GM12864 (cell line): ENCODE measurements around the gene GRB14.

Experiments
- DNase-seq: peaks from one replicate; pipeline ENCODE4 v3.0.0-alpha.2; 2011; ENCODE audit warnings: low read depth
- H3K4me3 ChIP-seq: 2 replicates; pipeline ENCODE4 v1.5.1; 2011; ENCODE audit warnings: mild to moderate bottlenecking, low read depth, low read length, control low read depth
- TF ChIP-seq, protein P1 (sequence below): IDR thresholded peaks from 2 replicates; pipeline ENCODE4 v1.5.1; 2011; ENCODE audit warnings: low read depth, mild to moderate bottlenecking, moderate library complexity, low read length, control low read depth, inconsistent platforms; ENCODE audit errors: missing control alignments

The GRB14 gene

DNA sequence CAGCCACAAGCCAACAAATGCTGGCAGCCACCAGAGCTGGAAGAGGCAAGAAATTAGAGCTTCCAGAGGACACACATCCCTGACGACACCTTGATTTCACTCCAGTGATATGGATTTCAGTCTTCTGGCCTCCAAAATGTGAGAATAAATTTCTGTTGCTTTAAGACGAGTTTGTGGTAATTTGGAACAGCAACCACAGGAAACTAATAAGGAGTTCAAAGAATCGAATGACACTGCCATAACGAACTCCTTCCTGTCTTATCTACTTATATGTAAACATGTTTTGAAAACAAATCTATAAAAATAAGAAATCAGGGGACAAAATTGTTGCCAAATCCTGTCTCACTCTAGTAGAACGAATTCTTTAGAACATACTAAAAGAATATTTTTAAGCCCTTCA, 75.8 kb downstream of the GRB14 start:
- TF ChIP-seq, protein P1, sequence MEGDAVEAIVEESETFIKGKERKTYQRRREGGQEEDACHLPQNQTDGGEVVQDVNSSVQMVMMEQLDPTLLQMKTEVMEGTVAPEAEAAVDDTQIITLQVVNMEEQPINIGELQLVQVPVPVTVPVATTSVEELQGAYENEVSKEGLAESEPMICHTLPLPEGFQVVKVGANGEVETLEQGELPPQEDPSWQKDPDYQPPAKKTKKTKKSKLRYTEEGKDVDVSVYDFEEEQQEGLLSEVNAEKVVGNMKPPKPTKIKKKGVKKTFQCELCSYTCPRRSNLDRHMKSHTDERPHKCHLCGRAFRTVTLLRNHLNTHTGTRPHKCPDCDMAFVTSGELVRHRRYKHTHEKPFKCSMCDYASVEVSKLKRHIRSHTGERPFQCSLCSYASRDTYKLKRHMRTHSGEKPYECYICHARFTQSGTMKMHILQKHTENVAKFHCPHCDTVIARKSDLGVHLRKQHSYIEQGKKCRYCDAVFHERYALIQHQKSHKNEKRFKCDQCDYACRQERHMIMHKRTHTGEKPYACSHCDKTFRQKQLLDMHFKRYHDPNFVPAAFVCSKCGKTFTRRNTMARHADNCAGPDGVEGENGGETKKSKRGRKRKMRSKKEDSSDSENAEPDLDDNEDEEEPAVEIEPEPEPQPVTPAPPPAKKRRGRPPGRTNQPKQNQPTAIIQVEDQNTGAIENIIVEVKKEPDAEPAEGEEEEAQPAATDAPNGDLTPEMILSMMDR = no peak
- DNase-seq = no peak
- no peak overlapping the region for H3K4me3 ChIP-seq

DNA sequence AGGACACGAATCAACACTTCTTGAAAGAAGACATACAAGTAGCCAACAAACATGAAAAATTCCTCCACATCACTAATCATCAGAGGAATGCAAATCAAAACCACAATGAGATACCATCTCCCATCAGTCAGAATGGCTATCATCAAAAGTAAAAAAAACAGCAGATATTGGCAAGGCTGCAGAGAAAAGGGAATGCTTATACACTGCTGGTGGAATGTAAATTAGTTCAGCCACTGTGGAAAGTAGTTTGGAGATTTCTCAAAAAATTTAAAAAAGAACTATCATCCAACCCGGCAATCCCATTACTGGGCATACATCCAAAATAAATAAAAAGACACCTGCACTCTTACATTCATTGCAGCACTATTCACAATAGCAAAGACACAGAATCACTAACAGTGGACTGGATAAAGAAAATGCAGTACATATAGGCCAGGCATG, 78.7 kb downstream of the GRB14 start:
- no peak overlapping the region for H3K4me3 ChIP-seq
- TF ChIP-seq, protein P1 = no peak
- no peak for DNase-seq

DNA sequence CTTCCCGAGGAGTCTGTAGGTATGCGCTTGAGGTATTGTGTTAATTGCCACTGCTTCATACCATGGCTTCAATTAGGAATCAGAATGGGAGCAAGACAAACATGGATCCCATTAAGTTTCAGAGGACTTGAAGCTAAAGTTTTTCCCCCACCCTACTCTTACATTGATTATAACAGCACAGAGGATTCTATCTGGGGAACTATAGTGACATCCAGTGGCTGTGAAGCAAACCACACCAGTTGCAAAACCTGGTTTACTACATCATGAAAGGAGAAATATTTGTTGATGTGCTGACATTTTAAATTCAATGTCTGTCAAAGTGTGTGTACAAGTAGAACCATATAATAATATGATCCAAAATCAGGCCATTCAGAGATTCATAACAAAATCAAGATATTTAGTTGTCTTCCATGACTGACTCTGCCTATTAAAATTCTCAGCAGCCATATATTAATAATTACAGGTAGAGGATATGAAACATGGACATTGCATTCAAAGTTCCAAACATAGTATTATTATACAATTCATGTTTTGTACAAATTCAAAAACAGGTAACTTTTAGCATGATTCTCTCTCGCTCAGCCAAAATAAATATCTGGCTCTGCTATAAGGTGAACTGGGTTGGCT, 82.9 kb downstream of the GRB14 start:
- H3K4me3 ChIP-seq = no peak overlapping the region
- no peak for DNase-seq
- TF ChIP-seq, protein P1 = peak; percentile 57

DNA sequence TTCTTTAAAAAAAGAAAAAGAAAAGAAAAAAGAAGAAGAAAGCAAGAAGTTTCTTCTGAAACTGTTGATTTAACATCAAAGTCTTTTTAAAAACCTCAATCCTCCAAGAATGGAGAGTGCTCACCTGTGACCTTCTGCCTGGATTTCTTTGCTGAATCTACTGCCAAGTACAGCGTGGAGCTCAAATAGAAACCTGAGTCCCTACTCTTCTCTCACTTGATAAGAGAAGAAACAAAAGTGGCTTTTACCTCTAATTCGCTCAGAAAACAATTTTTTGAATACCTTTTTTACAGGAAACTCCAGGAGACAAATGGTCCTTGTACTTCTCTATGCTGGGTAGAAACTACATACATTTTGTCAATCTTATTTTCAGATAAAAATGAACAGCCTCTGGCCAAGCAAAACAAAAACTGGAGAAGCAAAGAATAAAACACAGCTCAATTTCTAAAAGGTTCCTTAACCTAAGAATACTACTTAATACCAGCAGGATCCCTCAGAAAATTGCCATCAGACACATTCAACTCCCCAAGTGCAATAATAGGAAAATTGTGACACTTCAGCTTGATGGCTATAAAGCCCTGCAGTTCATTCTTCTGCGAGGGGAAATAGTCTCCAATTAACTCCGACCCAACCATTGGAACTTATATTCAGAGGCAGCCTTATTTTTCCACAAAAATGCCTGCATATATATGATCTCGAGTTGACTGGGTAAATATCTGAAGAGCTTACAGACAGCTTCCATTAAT, 85.8 kb downstream of the GRB14 start:
- TF ChIP-seq, protein P1 = no peak
- no peak overlapping the region for H3K4me3 ChIP-seq
- no peak for DNase-seq

DNA sequence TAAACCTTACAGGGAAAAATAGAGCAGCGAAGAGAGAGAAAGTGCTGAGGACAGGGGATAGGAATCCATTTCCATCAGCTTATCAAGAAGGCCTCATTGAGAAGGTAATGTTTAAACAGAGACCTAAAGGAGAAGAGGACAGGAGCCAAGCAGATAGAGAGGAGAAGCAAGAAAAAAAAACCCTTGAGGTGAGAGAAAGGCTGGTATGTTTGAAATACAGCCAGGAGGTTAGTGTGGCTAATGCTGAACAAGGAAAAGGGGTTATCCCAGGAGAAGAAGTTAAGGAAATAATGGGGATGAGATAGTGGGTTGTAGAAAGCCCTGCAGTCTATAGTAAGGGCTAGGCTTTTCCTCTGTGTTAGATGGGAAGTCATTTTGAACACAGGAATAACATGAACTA, 90.8 kb downstream of the GRB14 start:
- TF ChIP-seq, protein P1 = no peak
- DNase-seq = no peak
- H3K4me3 ChIP-seq = no peak overlapping the region

DNA sequence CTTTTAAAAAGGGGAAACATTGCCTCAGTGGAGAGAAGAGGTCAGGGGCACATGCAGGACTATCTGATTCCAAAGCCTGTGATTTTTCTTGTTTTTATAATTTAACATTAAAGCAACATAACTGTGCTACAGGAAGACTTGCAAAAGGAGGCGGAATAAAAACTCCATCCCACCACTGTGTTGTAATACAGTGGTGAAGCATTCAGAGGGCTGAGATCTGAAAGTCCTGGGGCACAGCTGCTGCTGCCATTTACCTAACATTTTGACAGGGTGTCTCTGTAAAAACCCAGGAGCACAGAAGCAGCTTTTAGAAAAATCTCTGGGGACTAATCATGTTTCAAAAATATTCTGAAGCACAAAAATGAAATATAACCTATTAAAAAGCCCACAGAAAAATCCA, 97.6 kb downstream of the GRB14 start:
- H3K4me3 ChIP-seq = no peak overlapping the region
- TF ChIP-seq, protein P1 = no peak
- DNase-seq = no peak

DNA sequence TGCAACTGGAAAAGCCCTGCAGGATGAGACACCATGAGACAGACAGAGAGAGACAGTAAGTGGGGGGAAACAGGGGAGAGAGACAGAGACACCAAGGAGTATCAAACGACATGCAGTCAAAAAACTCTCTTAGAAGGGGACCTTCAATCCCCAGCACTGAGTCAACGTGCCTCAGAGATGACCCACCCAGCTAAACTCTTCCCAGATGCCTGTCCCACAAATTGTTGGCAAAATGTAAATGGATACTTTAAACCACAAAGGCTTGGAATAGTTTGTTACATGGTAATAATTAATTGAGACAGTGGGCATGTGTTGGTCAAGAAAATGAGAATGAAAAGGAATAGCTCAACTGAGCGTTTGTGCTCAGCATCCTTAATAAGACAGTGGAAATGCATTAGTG, 98.3 kb downstream of the GRB14 start:
- no peak overlapping the region for H3K4me3 ChIP-seq
- TF ChIP-seq, protein P1 = no peak
- no peak for DNase-seq
